UCSD-AML1 (cell line): Measurements from ENCODE around the gene RNF144A.
A peak's percentile ranks its signal among the peaks of the same experiment; 100 is the strongest.

Experiments used
- DNase-seq: peaks from one replicate; lab custom pipeline; 2025; ENCODE audit not compliant: unreplicated experiment; lab: John Stamatoyannopoulos, UW

Gene RNF144A

GRCh38 chr2:7020059-7020458, 102.8 kb downstream of the RNF144A start:
- DNase-seq, result no peak

GRCh38 chr2:7020468-7020867, 103.3 kb downstream of the RNF144A start:
- DNase-seq, result no peak

- DNase-seq, result no peak
Measured at GRCh38 chr2:7020939-7021470, 103.8 kb downstream of the RNF144A start.

GRCh38 chr2:7022492-7023385, 105.5 kb downstream of the RNF144A start:
- DNase-seq, result no peak

- DNase-seq, result no peak
Measured at GRCh38 chr2:7023542-7023941, 106.3 kb downstream of the RNF144A start.

GRCh38 chr2:7024261-7024660, 107.0 kb downstream of the RNF144A start:
- DNase-seq, result no peak

- no peak for DNase-seq
Measured at GRCh38 chr2:7025082-7025481, 107.9 kb downstream of the RNF144A start.

- DNase-seq, result peak; percentile 59
Measured at GRCh38 chr2:7026742-7027141, 109.5 kb downstream of the RNF144A start.

- no peak for DNase-seq
Measured at GRCh38 chr2:7027411-7027810, 110.2 kb downstream of the RNF144A start.

- no peak for DNase-seq
Measured at GRCh38 chr2:7027956-7028655, 110.9 kb downstream of the RNF144A start.

- peak; percentile 19 for DNase-seq
Measured at GRCh38 chr2:7028846-7029245, 111.6 kb downstream of the RNF144A start.

- peak; percentile 30 for DNase-seq
Measured at GRCh38 chr2:7029291-7030059, 112.3 kb downstream of the RNF144A start.

GRCh38 chr2:7030810-7031209, 113.6 kb downstream of the RNF144A start:
- DNase-seq, result no peak

GRCh38 chr2:7031547-7032245, 114.5 kb downstream of the RNF144A start:
- DNase-seq, result no peak

GRCh38 chr2:7032371-7032770, 115.2 kb downstream of the RNF144A start:
- no peak for DNase-seq

- no peak for DNase-seq
Measured at GRCh38 chr2:7033136-7033960, 116.1 kb downstream of the RNF144A start.

- DNase-seq, result peak; percentile 18
Measured at GRCh38 chr2:7034303-7034702, 117.1 kb downstream of the RNF144A start.

- no peak for DNase-seq
Measured at GRCh38 chr2:7035884-7036283, 118.7 kb downstream of the RNF144A start.
